ENCODE results near the gene DPF1. TPM values are rescaled to one million over a fixed set of nuclear protein-coding genes. Genes with fewer than 3 reads are reported as not detected.

Gene DPF1
- total RNA-seq, 1 experiment from 2014 or later, result 7.5 TPM

DNA sequence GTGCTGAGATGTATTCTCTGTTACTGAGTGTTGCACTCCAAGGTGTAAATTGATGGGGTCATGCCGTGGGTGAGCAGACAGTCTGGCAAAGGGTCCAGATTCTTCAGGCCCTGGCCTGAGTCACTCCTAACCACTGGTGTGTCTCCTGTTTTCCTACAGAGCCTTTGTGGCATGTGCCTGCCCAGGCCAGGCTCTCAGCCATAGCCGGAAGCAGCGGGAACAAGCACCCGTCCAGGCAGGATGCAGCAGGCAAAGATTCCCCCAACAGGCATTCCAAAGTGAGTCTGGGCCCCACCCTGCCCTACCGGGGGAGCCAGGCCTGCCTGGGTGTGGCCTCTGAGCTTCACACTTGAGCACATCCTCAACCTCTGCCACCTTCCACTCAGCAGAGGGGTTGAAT is 61.9 kb downstream of the DPF1 start:
- no peaks in the 10 kb centered on the region for H3K4me1 ChIP-seq (ENCODE audit: control insufficient read depth, insufficient read depth, low read length)
- in situ Hi-C loops (cut with HindIII; ENCODE audit: low pct_unique_long_range_greater_than_20kb, low sequenced_read_pairs), result no loop called here
- no peaks in the 10 kb centered on the region for H3K27me3 ChIP-seq (ENCODE audit: control insufficient read depth, insufficient read depth, low read length)
- POLR2A ChIA-PET, result no interaction called here
- no TSS peak for BruUV-seq (replicated peaks)
- H3K4me3 ChIP-seq (ENCODE audit: low read depth in 2 of 2, low read length in 2 of 2), result no peak overlapping the region
- no peak for TF ChIP-seq SIN3A (IDR thresholded peaks at IDR 0.05; ENCODE audit: borderline replicate concordance, insufficient read depth, low read depth, low read length)
- TF ChIP-seq POLR2AphosphoS5 (IDR thresholded peaks at IDR 0.05; ENCODE audit: low read depth, low read length), result no peak
- TF ChIP-seq, protein P1, sequence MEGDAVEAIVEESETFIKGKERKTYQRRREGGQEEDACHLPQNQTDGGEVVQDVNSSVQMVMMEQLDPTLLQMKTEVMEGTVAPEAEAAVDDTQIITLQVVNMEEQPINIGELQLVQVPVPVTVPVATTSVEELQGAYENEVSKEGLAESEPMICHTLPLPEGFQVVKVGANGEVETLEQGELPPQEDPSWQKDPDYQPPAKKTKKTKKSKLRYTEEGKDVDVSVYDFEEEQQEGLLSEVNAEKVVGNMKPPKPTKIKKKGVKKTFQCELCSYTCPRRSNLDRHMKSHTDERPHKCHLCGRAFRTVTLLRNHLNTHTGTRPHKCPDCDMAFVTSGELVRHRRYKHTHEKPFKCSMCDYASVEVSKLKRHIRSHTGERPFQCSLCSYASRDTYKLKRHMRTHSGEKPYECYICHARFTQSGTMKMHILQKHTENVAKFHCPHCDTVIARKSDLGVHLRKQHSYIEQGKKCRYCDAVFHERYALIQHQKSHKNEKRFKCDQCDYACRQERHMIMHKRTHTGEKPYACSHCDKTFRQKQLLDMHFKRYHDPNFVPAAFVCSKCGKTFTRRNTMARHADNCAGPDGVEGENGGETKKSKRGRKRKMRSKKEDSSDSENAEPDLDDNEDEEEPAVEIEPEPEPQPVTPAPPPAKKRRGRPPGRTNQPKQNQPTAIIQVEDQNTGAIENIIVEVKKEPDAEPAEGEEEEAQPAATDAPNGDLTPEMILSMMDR (IDR thresholded peaks at IDR 0.05), result no peak
- no peak for TF ChIP-seq TCF7L2 (IDR thresholded peaks at IDR 0.05; ENCODE audit: low read depth, low read length)
- TF ChIP-seq, protein P2, sequence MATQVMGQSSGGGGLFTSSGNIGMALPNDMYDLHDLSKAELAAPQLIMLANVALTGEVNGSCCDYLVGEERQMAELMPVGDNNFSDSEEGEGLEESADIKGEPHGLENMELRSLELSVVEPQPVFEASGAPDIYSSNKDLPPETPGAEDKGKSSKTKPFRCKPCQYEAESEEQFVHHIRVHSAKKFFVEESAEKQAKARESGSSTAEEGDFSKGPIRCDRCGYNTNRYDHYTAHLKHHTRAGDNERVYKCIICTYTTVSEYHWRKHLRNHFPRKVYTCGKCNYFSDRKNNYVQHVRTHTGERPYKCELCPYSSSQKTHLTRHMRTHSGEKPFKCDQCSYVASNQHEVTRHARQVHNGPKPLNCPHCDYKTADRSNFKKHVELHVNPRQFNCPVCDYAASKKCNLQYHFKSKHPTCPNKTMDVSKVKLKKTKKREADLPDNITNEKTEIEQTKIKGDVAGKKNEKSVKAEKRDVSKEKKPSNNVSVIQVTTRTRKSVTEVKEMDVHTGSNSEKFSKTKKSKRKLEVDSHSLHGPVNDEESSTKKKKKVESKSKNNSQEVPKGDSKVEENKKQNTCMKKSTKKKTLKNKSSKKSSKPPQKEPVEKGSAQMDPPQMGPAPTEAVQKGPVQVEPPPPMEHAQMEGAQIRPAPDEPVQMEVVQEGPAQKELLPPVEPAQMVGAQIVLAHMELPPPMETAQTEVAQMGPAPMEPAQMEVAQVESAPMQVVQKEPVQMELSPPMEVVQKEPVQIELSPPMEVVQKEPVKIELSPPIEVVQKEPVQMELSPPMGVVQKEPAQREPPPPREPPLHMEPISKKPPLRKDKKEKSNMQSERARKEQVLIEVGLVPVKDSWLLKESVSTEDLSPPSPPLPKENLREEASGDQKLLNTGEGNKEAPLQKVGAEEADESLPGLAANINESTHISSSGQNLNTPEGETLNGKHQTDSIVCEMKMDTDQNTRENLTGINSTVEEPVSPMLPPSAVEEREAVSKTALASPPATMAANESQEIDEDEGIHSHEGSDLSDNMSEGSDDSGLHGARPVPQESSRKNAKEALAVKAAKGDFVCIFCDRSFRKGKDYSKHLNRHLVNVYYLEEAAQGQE (IDR thresholded peaks at IDR 0.05; ENCODE audit: insufficient read depth in 1 of 2, low read depth in 2 of 2, low read length in 1 of 2), result no peak
- no peaks in the 10 kb centered on the region; the same call in 1 of the 2 replicates for H3K36me3 ChIP-seq (ENCODE audit: control insufficient read depth, insufficient read depth, low read length)
- H3K27ac ChIP-seq (ENCODE audit: low read length), result no peak overlapping the region
- ATAC-seq, result no peak
- intact Hi-C loops (cut with micrococcal nuclease; ENCODE audit: unreplicated experiment), result no loop called here
- CTCF ChIA-PET, result no interaction called here
- DNase-seq (ENCODE audit: low read depth, low spot score), result no peak
- H3K9me3 ChIP-seq (ENCODE audit: control insufficient read depth, insufficient read depth, low read depth, low read length), result peaks cover 7% of the 10 kb centered on the region; the same call in 1 of the 2 replicates

Other genes with a start within 250 kb of the DPF1 start
- 356 TPM for gene PPP1R14A, start 32.2 kb upstream of the DPF1 start, total RNA-seq (2021; ENCODE audit: unreplicated experiment)
- 1,006 TPM for gene SPINT2, start 40.4 kb upstream of the DPF1 start, total RNA-seq (2021; ENCODE audit: unreplicated experiment)
- 201 TPM for gene C19orf33, start 80.0 kb upstream of the DPF1 start, total RNA-seq (2021; ENCODE audit: unreplicated experiment)
- gene YIF1B, start 91.7 kb upstream of the DPF1 start, total RNA-seq (2021; ENCODE audit: unreplicated experiment), result 143 TPM
- 17.2 TPM for gene KCNK6, start 95.6 kb upstream of the DPF1 start, total RNA-seq (2021; ENCODE audit: unreplicated experiment)
- gene CATSPERG, start 111.6 kb upstream of the DPF1 start, total RNA-seq (2021; ENCODE audit: unreplicated experiment), result 8.9 TPM
- gene PSMD8, start 150.3 kb upstream of the DPF1 start, total RNA-seq (2021; ENCODE audit: unreplicated experiment), result 388 TPM
- gene GGN, start 163.8 kb upstream of the DPF1 start, total RNA-seq (2021; ENCODE audit: unreplicated experiment), result 1.4 TPM
- 3.8 TPM for gene SPRED3, start 164.5 kb upstream of the DPF1 start, total RNA-seq (2021; ENCODE audit: unreplicated experiment)
- 24.7 TPM for gene FAM98C, start 178.9 kb upstream of the DPF1 start, total RNA-seq (2021; ENCODE audit: unreplicated experiment)
- not detected for gene RASGRP4, start 202.0 kb upstream of the DPF1 start, total RNA-seq (2021; ENCODE audit: unreplicated experiment)
- gene RYR1, start 209.5 kb upstream of the DPF1 start, total RNA-seq (2021; ENCODE audit: unreplicated experiment), result 34.2 TPM

Data from Panc1 (cell line).